Measurements from ENCODE around the gene AGPAT3.

Gene AGPAT3

DNA sequence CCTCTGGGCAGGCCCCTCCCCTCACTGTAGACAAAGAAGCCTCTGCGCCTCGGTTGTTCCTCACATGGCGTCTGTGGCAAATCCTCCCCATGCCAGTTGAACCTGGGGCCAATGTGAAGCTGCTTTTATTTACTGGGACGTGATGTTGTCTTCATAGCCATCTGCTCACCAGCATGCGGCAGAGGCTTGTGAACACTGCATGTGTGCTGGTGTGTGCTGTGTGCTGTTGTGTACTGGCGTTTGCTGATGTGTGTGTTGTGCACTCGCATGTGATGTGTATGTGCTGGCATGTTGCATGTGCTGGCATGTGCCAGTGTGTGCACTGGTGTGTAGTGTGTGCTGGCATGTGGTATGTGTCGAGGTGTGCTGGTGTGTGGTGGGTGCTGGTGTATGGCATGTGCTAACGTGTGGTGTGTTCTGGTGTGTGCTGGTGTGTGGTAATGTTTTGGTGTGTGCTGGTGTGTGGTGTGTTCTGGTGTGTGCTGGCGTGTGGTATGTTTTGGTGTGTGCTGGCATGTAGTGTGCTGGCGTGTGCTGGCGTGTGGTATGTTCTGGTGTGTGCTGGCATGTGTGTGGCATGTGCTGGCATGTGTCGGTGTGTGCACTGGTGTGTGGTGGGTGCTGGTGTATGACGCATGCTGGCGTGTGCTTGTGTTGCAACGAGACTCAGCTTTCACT, 109.9 kb downstream of the AGPAT3 start:
- no peak for DNase-seq (ENCODE audit: low read depth in 2 of 2)

DNA sequence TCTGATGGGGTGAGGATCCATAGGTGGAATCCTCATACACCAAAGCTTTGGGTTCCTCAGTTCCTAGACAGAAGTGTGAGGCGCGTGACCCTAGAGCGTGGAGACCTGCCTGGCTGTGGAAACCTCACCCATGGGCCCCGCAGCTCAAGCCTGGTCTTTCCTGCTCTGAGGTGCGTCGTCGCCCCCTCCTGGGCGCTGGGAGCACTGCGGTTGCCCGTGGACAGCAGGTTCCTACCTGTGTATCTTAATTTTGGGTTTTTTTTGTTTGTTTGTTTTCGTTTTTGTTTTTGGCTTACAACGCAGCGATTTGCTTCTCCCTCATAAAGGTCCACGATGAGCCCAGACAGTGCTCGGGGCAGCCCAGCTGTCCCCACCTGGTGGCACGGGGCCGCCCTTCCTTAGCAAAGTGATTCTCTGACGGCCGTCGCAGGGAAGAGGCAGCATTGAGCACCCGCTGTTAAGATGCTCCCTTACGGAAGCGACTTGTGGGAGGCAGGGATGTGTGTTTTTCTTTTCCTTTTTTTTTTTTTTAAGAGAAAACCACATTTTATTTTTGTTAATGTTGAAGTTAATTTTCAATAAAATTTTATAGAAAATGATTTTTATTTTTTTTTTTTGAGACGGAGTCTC, 110.6 kb downstream of the AGPAT3 start:
- DNase-seq (ENCODE audit: low read depth in 2 of 2), result peak; percentile 46 to 69

DNA sequence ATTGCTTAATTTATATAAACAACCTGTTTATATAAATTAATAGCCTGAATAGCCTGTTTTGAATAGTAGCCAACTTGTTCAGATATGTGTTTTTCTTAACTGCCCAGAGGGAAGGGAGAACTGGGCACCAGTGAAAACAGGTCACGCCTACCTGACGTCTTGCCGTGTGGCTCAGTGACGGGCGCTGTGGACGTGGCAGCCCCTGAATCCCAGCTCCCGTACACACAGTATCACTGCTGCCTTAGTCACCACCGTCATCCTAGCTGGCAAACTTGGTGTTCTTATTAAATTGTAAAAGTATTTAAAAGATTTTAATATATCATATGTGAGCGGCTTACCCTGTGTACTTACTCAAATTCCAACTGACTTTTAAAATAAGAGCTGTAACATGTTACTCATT, 111.6 kb downstream of the AGPAT3 start:
- no peak for DNase-seq (ENCODE audit: low read depth in 2 of 2)

DNA sequence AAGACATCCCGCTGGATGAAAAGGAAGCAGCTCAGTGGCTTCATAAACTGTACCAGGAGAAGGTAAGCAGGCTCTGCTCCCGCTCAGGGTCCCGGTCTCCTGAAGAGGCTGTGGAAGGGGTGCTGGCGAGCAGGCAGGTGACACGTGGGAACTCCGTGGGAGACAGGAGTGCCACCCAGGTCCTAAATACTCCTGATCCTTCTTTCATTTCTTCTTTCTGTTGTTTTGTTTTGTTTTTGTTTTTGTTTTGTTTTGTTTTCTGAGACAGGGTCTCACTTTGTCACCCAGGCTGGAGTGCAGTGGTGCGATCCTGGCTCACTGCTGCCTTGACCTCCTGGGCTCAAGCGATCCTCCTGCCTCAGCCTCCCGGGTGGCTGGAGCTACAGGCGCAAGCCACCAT, 113.0 kb downstream of the AGPAT3 start:
- no peak for DNase-seq (ENCODE audit: low read depth in 2 of 2)

DNA sequence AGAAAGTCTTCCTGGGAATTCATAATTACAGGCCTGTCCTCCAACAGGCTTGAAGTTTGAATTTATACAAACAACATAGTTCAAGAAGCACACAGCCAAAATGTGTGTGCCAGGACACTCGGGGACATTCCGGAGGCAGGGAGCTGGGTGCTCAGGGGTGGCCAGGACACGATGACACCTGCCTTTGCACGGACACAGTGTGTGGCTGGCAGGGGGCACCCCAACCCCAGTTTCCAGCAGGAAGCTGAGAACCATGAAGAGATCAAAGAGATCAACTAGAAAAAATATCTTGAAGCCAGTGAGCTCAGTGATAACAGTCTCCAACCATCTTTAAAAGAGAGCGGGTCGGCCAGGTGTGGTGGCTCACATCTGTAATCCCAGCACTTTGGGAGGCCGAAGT, 114.6 kb downstream of the AGPAT3 start:
- no peak for DNase-seq (ENCODE audit: low read depth in 2 of 2)

DNA sequence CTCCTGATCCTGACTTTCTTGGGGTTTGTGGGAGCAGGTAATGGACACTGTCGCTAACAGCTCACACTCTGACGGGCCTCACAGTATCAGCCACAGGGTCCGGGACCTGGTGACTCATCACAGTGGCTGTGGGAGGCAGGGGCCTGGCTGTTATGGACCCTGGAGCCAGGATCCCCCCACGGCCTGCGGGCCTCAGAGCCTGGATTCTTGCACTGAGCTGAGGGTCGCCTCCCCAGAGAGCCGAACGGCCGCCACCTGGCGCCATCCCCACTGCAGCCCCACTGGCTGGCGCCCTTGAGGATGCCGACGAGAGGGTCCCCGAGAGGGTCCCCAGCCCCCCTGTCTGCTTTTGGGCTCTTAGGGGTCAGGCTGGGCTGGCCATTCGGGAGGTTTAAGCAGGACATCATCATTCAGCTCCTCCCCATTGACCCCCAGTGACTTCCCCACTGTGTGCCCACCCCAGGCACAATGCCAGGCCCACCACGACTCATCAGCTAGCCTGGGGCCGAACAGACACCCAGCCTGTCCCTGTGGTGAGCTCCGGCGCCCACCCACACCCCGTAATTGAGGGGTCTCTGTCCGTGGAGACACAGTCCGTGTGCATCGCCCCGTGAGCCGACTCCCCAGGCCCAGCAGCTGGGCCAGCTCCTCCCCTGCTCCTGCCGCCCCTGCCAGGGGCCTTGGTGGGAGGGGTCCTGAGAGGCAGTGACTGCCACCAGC, 116.3 kb downstream of the AGPAT3 start:
- no peak for DNase-seq (ENCODE audit: low read depth in 2 of 2)

DNA sequence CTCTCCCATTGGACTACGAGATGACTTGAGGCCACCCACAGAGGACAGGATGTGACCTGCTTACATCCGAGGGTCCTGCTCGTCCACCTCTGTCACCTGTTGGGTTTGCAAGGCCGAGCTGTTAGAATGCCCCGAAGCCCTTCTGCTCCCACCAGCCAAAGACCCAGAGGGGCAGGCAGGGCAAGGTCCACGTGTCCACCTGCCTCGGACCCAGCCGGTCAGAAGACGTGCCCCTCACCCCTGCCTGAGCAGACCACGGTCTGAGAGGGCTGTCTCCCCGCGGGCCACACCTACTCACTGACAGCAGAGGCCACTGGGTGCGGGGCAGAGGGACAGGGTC, 116.8 kb downstream of the AGPAT3 start:
- DNase-seq (ENCODE audit: low read depth in 2 of 2), result no peak

DNA sequence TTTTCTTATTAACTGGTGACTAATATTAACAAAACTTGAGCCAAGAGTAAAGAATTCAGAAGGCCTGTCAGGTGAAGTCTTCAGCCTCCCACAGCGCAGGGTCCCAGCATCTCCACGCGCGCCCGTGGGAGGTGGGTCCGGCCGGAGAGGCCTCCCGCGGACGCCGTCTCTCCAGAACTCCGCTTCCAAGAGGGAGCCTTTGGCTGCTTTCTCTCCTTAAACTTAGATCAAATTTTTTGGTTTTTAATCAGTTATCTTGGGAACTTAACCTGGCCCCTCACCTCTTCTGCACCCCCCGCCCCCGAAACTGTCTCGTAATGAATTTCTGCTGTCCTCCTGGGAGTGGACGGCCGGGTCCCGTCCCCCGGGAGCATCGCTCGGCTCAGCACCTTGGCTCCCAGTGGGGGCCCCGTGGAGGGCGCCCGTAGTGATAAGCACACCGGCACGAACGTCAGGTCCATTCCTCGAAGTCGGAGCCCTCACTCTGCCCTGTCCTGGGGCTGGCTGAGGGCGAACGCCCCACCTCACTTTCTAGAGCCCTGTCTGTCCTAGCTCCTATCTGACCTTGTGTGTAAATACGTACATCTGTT, 117.6 kb downstream of the AGPAT3 start:
- no peak for DNase-seq (ENCODE audit: low read depth in 2 of 2)

DNA sequence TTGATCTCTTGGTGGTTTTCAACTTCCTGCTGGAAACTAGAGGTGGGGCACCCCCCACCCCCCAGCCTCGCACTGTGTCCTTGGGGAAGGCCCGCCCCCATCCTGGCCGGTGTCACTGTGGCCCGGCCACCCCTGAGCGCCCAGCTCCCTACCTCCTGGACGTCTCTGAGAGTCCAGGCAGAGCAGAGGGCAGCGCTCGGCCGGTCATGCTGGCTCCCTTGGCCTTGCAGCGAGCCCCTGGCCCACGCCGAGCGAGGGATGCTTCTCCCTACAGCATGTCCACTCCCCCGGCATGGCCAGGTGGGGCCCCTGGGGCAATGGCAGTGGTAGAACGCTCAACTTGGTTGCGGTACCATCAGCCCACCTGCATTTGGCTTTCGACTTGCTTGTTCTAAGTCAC, 118.4 kb downstream of the AGPAT3 start:
- DNase-seq (ENCODE audit: low read depth in 2 of 2), result no peak

DNA sequence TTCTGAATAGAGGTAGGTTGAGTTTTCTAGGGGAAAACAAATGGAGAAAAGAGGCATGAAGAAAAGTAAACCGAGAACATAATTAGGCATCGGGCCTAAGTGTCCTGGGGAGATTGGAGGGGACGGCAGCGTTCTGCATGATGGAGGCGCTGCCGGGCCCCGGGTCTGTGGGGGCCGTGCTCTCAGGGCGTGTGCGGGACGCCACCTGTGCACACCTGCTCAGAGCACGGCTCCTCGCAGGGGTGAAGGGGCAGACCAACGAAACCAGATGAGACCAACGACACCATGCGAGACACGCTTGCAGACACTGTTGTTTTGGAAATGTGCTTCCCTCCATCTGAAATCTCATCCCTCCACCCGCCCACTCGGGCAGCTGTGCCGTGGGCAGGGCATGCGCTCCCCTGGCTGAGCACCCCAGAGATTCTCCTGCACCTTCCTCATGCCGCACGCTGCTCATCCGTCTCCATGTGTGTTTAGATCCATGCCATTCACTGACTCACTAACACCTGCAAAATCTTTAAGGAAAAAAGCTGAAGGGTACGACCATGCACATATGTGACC, 118.9 kb downstream of the AGPAT3 start:
- no peak for DNase-seq (ENCODE audit: low read depth in 2 of 2)

DNA sequence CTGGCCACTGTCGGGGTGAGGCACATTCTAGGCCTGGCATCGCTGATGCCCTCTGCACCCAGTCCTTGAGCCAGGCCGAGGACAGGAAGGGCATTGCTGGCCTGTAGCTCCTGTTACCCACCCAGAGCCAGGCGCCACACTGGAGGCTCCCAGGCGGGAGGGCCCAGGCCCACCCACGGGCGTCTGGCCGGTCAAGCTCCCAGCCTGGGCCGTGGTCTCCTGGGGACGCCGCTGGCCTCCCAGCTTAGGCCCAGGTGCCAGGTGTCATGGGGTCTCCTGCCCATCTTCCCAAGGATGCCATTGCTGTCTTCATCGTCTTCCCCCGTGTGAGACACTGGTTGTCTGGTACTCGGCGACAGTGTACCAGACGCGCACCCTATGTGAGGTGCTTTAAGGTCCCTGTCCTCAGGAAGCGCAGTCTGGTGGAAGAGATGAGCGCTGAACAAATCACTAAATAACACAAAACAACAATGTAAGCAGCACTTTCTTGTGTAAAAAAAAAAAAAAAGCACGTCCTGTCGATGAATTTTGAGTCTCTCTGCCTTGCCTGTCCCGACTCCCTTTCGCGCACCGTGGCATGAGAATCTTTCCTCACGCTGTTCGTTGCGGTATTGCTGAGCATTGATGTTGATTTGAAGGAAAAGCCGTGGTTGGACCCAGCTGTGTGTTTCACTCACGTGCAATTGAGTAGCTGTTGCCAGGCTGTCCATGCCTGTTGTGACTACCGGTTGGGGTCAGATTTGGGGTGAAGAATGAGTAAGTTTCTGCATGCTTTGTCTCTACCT, 120.1 kb downstream of the AGPAT3 start:
- no peak for DNase-seq (ENCODE audit: low read depth in 2 of 2)

DNA sequence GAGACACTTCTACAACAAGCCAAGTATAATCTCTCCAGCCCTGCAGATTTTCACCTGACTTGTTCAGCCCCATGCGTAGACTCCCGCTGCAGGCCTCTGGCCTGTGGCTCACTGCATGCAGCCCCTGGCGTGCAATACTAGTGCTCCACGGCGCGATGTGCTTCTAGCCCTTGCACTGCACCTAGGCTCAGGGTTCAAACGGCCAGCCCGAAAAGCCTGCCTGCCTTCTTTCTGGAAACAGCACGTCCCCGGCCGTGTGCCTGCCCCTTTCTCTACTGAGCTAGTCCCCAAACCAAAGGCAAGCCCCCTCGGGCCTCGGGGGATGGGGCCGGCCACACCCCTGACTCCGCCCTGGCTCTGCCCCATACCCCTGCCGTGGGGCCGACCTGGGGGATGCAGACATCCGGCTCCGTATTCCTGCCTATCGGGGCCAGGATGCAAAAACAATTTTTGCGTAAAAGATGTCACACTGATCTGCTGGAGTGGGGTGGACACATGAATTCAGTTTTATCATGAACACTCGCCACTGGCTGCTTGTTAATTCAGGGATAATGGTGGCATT, 120.7 kb downstream of the AGPAT3 start:
- DNase-seq (ENCODE audit: low read depth in 2 of 2), result no peak

DNA sequence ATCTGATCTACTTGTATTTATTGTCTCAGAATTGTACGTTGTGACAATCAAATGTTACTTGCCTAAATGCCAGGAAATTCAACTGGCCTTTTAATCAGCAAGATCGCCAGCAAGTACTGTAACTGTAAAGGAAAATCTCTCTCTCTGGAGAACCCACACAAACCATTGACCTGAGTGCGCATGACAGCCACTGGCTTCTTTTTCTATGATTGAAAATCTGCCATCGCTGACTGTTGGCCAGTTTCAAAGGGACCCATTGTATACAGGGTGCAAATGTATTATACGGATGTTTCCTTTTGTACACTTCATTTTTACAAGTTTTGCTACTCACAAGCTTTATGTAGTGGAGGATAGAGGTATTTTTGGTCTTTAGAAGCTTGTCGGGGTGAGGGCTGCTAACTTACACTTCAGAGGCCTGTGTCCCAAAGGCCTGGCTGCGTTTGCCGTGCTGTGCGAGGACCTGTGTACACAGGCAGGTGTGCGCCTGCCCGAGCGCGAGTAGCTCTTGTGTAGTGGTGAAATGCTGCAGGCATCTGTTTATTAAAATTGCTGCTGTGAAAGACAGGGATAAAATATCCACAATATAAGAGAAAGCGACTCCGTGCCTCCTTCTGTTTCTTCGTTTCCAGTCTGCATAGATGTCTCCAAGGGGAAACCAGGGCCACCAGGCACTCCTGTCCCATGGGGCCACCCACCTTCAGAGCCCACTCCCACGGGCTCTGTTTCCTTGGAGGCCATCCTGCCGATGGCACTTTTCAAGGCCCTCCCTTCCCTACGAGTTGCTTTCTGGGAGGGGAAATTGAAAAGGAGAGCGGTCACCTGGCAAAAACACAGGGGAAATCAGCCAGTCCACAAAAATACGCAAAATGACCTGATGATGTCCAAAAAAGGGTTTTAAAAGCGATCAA, 121.8 kb downstream of the AGPAT3 start:
- no peak for DNase-seq (ENCODE audit: low read depth in 2 of 2)

DNA sequence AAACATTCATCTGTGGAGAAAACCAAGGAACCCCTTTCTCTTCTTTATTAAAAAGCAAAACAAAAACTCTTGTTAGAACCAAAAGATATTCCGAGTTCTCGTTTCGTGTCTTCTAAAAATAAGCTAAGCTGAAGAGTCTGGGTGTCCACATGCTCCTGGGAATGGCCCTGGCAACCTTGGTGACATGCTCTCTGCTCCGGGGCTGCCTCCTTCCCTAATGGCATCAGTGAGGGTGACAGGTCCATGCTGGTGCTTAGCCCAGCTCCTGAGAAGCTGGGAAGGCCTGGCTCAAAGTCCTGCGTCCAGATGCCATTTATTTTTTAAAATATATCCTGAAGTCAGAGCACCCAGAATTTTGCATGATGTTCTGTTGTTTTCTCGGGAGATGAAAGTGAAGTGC, 122.5 kb downstream of the AGPAT3 start:
- DNase-seq (ENCODE audit: low read depth in 2 of 2), result no peak

DNA sequence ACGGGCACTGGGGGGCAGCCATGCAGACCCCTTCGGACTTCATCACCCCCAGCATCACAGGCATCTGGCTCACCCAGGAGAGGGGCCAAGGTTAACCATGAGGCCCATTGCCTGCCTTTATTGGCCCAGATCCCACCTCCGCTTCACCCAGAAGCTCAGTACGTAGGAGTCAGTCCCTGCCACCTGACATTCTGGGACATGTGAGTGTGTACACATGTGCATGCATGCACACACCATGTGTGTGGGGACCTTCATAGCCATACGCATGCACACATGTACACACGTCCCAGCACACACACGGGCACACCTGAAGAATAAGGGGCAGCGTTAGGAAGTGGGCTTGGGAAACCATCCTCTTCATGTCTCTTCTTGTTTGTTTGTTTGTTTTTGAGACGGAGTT, 123.0 kb downstream of the AGPAT3 start:
- no peak for DNase-seq (ENCODE audit: low read depth in 2 of 2)

DNA sequence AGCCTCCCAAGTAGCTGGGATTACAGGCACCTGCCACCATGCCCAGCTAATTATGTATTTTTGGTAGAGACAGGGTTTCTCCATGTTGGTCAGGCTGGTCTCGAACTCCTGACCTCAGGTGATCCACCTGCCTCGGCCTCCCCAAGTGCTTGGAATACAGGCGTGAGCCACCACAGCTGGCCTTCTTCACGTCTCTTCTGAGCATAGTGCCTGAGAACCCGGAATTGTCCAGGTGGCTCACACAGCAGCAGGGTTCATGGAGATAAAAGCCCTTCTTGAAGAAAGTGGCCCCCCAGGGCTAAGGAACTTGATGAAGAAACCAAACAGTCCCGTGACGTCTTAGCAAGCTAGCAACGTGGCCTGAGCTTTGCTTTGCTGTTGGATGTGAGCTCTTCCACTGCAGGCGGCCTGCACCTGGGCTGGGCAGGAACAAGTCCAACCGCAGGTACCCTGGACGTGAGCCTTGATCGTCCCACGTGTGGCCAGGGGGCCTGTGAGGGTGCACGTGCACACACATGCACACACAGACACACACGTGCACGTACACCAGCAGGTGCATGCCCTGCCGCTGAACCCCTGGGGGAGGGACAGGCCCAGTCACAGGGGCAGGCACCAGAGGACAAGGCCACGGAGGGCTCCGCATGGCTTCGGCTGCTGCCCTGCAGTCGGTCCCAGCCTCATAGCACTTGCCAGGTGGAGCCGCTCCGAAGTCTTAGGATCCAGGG, 123.6 kb downstream of the AGPAT3 start:
- no peak for DNase-seq (ENCODE audit: low read depth in 2 of 2)

DNA sequence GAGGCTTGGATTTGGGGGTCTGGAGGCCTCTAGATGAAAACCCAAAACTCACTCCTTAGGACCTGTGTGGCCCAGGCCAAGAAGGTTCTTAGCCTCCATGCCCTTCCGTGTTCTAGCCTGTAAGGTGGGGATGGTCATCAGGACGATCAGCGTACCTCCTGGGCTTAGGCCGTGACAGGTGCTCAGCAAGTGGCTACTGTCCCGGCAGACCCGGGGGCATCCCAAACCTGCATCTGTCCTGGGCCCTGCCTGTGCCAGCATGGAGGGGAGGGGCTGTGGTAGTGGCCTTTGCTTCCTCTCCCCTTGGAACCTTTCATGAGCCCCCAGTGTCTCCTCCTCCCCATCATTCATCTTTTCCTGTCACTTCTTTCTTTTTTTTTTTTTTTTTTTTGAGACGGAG, 124.4 kb downstream of the AGPAT3 start:
- no peak for DNase-seq (ENCODE audit: low read depth in 2 of 2)

DNA sequence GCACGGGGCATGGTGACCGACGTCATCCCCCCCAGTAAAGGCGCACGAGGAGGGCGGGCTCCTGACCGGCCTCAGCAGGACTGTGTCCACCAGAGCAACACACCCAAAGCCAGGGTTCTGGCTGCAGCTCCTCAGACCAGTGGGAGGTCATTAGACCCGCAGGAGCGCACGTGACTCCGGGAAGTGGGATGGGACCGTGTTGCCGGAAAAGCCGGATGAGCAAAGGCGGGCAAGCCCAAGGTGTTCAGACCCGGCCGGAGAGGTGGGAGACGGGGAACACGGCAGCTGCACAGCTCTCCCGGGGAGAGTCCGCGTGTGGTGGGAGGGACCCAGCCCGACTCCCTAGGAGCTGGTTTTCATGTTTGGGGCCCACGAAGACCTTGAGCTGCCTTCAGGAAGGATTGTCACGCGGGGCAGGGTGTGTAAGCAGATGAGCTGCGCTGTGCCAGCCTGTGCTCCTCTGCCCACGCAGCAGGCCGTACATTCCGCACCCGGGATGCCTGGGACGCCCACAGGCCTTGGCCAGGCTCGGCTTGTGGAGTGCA, 126.5 kb downstream of the AGPAT3 start:
- no peak for DNase-seq (ENCODE audit: low read depth in 2 of 2)

DNA sequence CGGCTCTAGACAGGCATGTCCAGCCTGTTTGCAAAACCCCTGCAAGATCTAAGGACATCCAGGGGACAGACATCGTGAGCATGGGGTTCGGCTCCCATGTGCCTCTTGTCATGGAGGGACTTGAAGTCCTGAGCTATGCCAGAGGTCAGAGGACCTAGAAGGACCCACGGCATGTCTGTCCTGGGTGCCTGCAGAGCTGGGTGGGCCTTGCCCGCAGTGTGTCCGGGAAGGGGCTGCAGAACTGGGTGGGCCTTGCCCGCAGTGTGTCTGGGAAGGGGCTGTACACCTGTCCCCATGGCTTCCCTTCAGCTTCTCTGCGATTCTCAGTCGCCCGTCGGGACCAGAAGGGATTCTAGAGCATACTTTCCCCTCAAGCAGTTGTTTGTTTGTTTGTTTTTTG, 127.1 kb downstream of the AGPAT3 start:
- no peak for DNase-seq (ENCODE audit: low read depth in 2 of 2)

All from stimulated activated CD8-positive, alpha-beta memory T cell treated with anti-CD3 and anti-CD28 coated beads, Interleukin-7, amount 100 ng/mL, for 1 hour (primary cell).